Body of pancreas (tissue), 4 donors: ENCODE measurements around the gene SMIM24. TPM values are rescaled to one million over a fixed set of nuclear protein-coding genes. Genes with fewer than 3 reads are reported as not detected.

Source experiments
- ATAC-seq: fragments of 150-250 bp; one replicate; pipeline ENCODE4 v1.9.1; 2016
- DNase-seq, 4 donors: peaks; one replicate each; pipeline ENCODE4 v3.0.0-alpha.2; 2019
- H3K27ac ChIP-seq, 4 donors: fragments of 200-600 bp; sonication (generic); 1 replicate in 3 of 4; 2 replicates in 1 of 4; pipeline versions ENCODE4 v1.5.1 to v1.6.1; 2016 to 2019; ENCODE audit warnings: mild to moderate bottlenecking in 1 of 4, mixed read lengths in 1 of 4, moderate library complexity in 1 of 4
- H3K27me3 ChIP-seq, 2 donors: fragments of 200-600 bp; sonication (generic); one replicate each; pipeline ENCODE4 v1.6.0; 2016; ENCODE audit warnings: mild to moderate bottlenecking in 1 of 2
- H3K36me3 ChIP-seq, 2 donors: fragments of 200-600 bp; sonication (generic); replicated peaks in 1 of 2; 2 replicates each; pipeline ENCODE4 v1.5.1; 2016; ENCODE audit warnings: low read depth in 2 of 2; ENCODE audit not compliant: insufficient read depth in 1 of 2
- H3K4me1 ChIP-seq: fragments of 200-600 bp; sonication (generic); one replicate; pipeline ENCODE4 v1.6.0; 2016
- H3K4me3 ChIP-seq, 2 donors: fragments of 200-600 bp; sonication (generic); 1 replicate in 1 of 2; 2 replicates in 1 of 2; pipeline ENCODE4 v1.5.1; 2016 to 2019
- H3K9me3 ChIP-seq, 3 donors: fragments of 200-600 bp; sonication (generic); 1 replicate in 2 of 3; 2 replicates in 1 of 3; pipeline ENCODE4 v1.5.1; 2016
- CTCF ChIP-seq, 7 experiments: fragments of 450-650 bp in 4 of 7; fragments of 200-600 bp in 3 of 7; sonication (generic) in 3 of 7; IDR thresholded peaks; one replicate each; pipeline ENCODE4 v1.5.1; 2016 to 2019; ENCODE audit warnings: antibody characterized with exemption in 7 of 7
- POLR2A ChIP-seq, 3 donors: fragments of 450-650 bp; IDR thresholded peaks; one replicate each; pipeline ENCODE4 v1.6.1; 2016; ENCODE audit warnings: antibody characterized with exemption in 3 of 3, mild to moderate bottlenecking in 2 of 3
- WGBS, 2 donors: methylation state at CpG; one replicate each; pipeline ENCODE4 v1.1.5; 2017; 5-methylcytosine and 5-hydroxymethylcytosine counted together
- intact Hi-C: fragments of 100-400 bp; cut with DNase I; formaldehyde crosslinking; loops from one replicate; pipeline ENCODE4 v1.15.1; 2023
- total RNA-seq, 2 donors: library from RNA; depleted of rRNA; stranded (reverse); fragments of >200 nt; gene quantifications; one replicate each; pipeline ENCODE4 v1.1.0, GENCODE V29; 2016

Gene SMIM24
- total RNA-seq, 2 donors from 2014 or later: 7.6 to 11.4 TPM

GRCh38 chr19:3496392-3497273 lies 16.3 kb upstream of the SMIM24 start:
- Histone ChIP-seq H3K4me1 (peaks cover 17% of the 10 kb centered on the region), H3K27me3 (no peaks in the 10 kb centered on the region), H3K36me3 (peaks cover 0 to 3% of the 10 kb centered on the region in 2 donors), H3K9me3 (no peaks in the 10 kb centered on the region), H3K27ac (no peak overlapping the region), H3K4me3 (no peak overlapping the region)
- intact Hi-C loops: no loop called here
- ATAC-seq (no peak), DNase-seq (no peak)
- 88 to 97% methylated on average over 8 to 24 of the region's 32 CpGs for WGBS, 2 donors
- TF ChIP-seq CTCF (IDR thresholded peaks at IDR 0.05): no peak
- TF ChIP-seq POLR2A (IDR thresholded peaks at IDR 0.05): no peak

- ATAC-seq: no peak
- DNase-seq: no peak
- no peak overlapping the region for H3K27ac ChIP-seq
- H3K36me3 ChIP-seq: peaks cover 0 to 3% of the 10 kb centered on the region in 2 donors
- H3K4me1 ChIP-seq: peaks cover 8% of the 10 kb centered on the region
- H3K4me3 ChIP-seq: no peak overlapping the region
- WGBS, 2 donors: 88 to 89% methylated on average over 10 to 18 of the region's 18 CpGs
- intact Hi-C loops: no loop called here
- no peaks in the 10 kb centered on the region for H3K9me3 ChIP-seq
- no peaks in the 10 kb centered on the region for H3K27me3 ChIP-seq
- TF ChIP-seq CTCF (IDR thresholded peaks at IDR 0.05): no peak
- no peak for TF ChIP-seq POLR2A (IDR thresholded peaks at IDR 0.05)
Observed at GRCh38 chr19:3494559-3494958, 14.2 kb upstream of the SMIM24 start.

- no peak for TF ChIP-seq POLR2A (IDR thresholded peaks at IDR 0.05)
- TF ChIP-seq CTCF (IDR thresholded peaks at IDR 0.05): no peak
- ATAC-seq (no peak), DNase-seq (no peak)
- Histone ChIP-seq H3K4me1 (peaks cover 3% of the 10 kb centered on the region), H3K36me3 (peaks cover 0 to 3% of the 10 kb centered on the region in 2 donors), H3K27me3 (no peaks in the 10 kb centered on the region), H3K4me3 (no peak overlapping the region), H3K9me3 (no peaks in the 10 kb centered on the region), H3K27ac (no peak overlapping the region)
- intact Hi-C loops: no loop called here
- WGBS, 2 donors: 87% methylated on average over 3 to 15 of the region's 15 CpGs
Observed at GRCh38 chr19:3494051-3494450, 13.7 kb upstream of the SMIM24 start.

GRCh38 chr19:3493651-3494050 lies 13.3 kb upstream of the SMIM24 start:
- DNase-seq (no peak), ATAC-seq (no peak)
- H3K4me3 ChIP-seq: no peak overlapping the region
- H3K4me1 ChIP-seq: no peaks in the 10 kb centered on the region
- TF ChIP-seq POLR2A (IDR thresholded peaks at IDR 0.05) (no peak), CTCF (IDR thresholded peaks at IDR 0.05) (no peak)
- intact Hi-C loops: no loop called here
- no peak overlapping the region for H3K27ac ChIP-seq
- peaks cover 0 to 3% of the 10 kb centered on the region in 2 donors for H3K36me3 ChIP-seq
- 91 to 96% methylated on average over 12 to 14 of the region's 14 CpGs for WGBS, 2 donors
- H3K27me3 ChIP-seq: no peaks in the 10 kb centered on the region
- H3K9me3 ChIP-seq: no peaks in the 10 kb centered on the region

GRCh38 chr19:3492919-3493318 lies 12.6 kb upstream of the SMIM24 start:
- H3K27ac ChIP-seq: no peak overlapping the region
- no peak for DNase-seq
- TF ChIP-seq POLR2A (IDR thresholded peaks at IDR 0.05) (no peak), CTCF (IDR thresholded peaks at IDR 0.05) (no peak)
- H3K4me3 ChIP-seq: no peak overlapping the region
- WGBS, 2 donors: 92 to 93% methylated on average over 16 of the region's 16 CpGs
- no peaks in the 10 kb centered on the region for H3K9me3 ChIP-seq
- no peak for ATAC-seq
- no peaks in the 10 kb centered on the region for H3K27me3 ChIP-seq
- peaks cover 0 to 3% of the 10 kb centered on the region in 2 donors for H3K36me3 ChIP-seq
- H3K4me1 ChIP-seq: no peaks in the 10 kb centered on the region
- intact Hi-C loops: no loop called here
